ENCODE measurements around the gene ARAP1.

The ARAP1 gene

GRCh38 chr11:72760539-72761405, 8.6 kb upstream of the ARAP1 start:
- no peak for DNase-seq

GRCh38 chr11:72759468-72759985, 7.3 kb upstream of the ARAP1 start:
- DNase-seq, result no peak

- no peak for DNase-seq
Observed at GRCh38 chr11:72758690-72759389, 6.6 kb upstream of the ARAP1 start.

- DNase-seq, result no peak
Observed at GRCh38 chr11:72758304-72758689, 6.1 kb upstream of the ARAP1 start.

- DNase-seq, result no peak
Observed at GRCh38 chr11:72755713-72756285, 3.6 kb upstream of the ARAP1 start.

- DNase-seq, result no peak
Observed at GRCh38 chr11:72754544-72755155, 2.4 kb upstream of the ARAP1 start.

- no peak for DNase-seq
Observed at GRCh38 chr11:72754149-72754543, 1.9 kb upstream of the ARAP1 start.

- no peak for DNase-seq
Observed at GRCh38 chr11:72753341-72754148, 1.3 kb upstream of the ARAP1 start.

GRCh38 chr11:72751116-72752087, 806 bp downstream of the ARAP1 start:
- DNase-seq, result no peak

GRCh38 chr11:72750556-72751115, 1.6 kb downstream of the ARAP1 start:
- DNase-seq, result no peak

GRCh38 chr11:72750086-72750485, 2.1 kb downstream of the ARAP1 start:
- DNase-seq, result no peak

GRCh38 chr11:72747289-72747855, 4.8 kb downstream of the ARAP1 start:
- no peak for DNase-seq

- no peak for DNase-seq
Observed at GRCh38 chr11:72746821-72747220, 5.4 kb downstream of the ARAP1 start.

GRCh38 chr11:72745925-72746550, 6.2 kb downstream of the ARAP1 start:
- no peak for DNase-seq

GRCh38 chr11:72745511-72745910, 6.7 kb downstream of the ARAP1 start:
- no peak for DNase-seq

GRCh38 chr11:72744474-72744873, 7.7 kb downstream of the ARAP1 start:
- DNase-seq, result no peak

- no peak for DNase-seq
Observed at GRCh38 chr11:72743321-72744221, 8.6 kb downstream of the ARAP1 start.

- no peak for DNase-seq
Observed at GRCh38 chr11:72742513-72743320, 9.5 kb downstream of the ARAP1 start.

All from SW 1271 (cell line).